ENCODE measurements around the gene CSF2.

The CSF2 gene

GRCh38 chr5:132065351-132065937, 8.1 kb upstream of the CSF2 start:
- peak in 11 of 42 donors; percentile 9 to 49 (median 23) for DNase-seq
- intact Hi-C loops (cut with DNase I) = no loop called here

GRCh38 chr5:132065951-132066701, 7.5 kb upstream of the CSF2 start:
- intact Hi-C loops (cut with DNase I) = no loop called here
- DNase-seq = no peak

DNA sequence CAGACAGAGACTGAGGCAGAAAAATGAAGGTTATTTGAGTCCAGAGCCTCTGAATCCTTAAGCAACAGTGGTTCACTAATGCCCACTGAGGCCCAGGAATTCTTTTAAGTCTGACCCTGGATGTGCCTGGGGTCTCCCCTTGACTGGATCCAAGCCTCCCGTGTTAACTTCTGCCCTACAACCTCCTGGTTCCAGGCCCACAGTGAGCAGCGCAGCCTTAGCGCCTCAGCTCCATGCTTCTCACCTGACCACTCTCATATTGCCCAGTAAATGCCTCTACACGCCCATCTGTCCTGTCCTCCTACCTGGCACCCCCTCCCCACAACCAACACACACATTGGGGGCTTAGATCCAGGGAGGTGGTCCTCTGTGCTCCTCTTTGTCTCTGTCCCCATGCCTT, 6.7 kb upstream of the CSF2 start:
- DNase-seq = no peak
- intact Hi-C loops (cut with DNase I) = no loop called here

- no peak for DNase-seq
- intact Hi-C loops (cut with DNase I) = no loop called here
These were observed 6.1 kb upstream of the CSF2 start for GRCh38 chr5:132067451-132067850.

DNA sequence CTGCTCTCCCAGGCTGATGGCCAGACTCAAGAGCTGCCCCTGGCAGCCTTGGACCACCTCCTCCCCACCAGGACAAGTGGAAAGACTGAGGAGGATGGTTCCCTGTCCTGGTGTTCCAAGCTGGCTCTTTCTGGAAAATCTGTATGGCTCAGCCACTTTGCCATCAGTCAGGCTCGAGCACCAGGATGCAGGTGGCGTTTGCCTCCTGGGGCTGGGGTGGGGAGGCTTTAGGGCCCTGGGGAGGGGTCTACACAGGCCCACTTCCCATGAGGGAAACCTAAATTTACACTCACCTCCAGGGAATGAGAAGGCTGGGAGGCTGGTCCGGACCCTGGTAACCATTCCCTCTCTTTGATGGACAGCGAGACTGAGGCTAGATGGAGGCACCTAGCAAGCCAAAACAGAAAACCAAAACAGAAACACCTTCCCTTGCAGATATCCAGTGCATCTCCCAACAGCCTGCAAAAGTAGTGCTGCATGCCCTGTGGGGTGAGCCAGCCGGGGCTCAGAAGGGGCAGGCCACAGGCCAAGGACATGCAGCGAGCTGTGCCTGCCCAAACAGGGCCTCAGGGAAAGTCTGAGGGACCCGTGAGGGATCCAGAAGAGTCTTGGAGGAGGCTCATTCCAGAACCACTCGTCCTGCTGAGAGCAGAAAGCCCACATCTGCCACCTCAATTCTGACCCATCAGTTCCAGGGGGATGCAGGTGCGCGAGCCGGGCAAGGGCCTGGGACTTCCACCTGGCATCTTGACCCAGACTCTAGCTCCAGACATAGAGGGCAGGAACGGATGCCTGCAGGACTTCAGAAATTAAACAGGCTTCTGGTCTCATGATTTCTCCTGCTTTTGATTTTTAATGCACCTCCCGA, 5.4 kb upstream of the CSF2 start:
- DNase-seq = no peak
- intact Hi-C loops (cut with DNase I) = no loop called here

DNA sequence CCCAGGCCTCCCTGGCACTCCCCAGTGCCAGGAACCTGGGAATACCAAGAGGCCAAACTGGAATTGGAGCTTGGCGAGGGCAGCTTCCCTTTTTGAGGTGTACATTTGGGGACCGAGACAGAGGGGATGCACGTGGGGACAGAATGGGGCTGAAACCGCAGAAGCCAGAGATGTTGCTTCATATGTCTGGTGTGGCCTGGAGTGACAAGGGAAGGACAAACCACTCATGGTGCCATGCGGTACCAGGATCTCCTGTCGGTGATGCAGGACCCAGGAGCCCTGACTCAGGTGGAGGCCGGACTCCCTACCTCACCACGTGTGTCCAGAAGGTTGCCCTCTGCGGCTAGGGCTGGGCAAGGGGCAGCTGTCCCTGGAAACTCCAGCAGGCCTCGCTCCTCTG, 4.0 kb upstream of the CSF2 start:
- DNase-seq = peak in 6 of 42 donors; percentile 5 to 45 (median 24)
- intact Hi-C loops (cut with DNase I) = no loop called here

DNA sequence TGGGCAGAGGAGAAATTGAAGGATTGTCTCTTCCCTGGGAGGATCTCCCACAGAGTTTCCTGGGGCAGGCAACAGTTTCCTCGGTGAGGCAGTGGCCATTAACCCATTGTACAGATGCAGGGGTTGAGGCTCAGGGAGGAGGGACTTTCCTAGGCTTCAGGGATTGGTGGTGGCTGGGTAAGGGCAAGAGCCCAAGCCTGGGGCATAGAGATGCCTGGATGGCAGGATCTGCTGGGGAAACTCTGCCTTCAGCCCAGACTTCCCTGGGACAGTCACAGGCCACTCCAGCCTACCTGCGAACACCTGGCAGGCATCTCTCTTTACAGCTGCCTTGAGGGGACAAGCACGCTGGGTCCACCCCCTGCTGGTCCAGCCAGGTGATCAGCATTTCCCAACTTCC, 3.6 kb upstream of the CSF2 start:
- DNase-seq = no peak
- intact Hi-C loops (cut with DNase I) = no loop called here

GRCh38 chr5:132070460-132071337, 2.9 kb upstream of the CSF2 start:
- intact Hi-C loops (cut with DNase I) = no loop called here
- peak in 1 of 42 donors; percentile 34 for DNase-seq

DNA sequence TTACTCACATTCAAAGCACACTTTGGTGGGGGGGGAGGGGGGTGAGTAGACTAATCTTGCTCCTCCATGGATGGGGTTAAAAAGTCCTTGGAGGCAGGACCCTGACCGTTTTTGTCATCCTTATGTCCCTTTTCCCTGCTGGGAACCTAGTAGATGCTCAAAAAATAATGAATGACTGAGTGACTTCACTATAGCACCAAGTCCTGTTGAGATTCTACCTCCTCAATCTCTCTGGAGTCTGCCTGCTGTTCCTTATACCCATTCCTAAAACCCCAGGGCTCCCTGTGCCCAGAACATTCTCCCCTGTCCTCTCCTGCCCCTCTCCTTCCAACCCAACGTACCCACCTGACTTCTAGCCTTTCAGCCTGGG, 2.3 kb upstream of the CSF2 start:
- intact Hi-C loops (cut with DNase I) = no loop called here
- DNase-seq = no peak

GRCh38 chr5:132072070-132072469, 1.5 kb upstream of the CSF2 start:
- DNase-seq = no peak
- intact Hi-C loops (cut with DNase I) = no loop called here

- intact Hi-C loops (cut with DNase I) = no loop called here
- no peak for DNase-seq
These were observed 1.1 kb upstream of the CSF2 start for GRCh38 chr5:132072528-132072927.

DNA sequence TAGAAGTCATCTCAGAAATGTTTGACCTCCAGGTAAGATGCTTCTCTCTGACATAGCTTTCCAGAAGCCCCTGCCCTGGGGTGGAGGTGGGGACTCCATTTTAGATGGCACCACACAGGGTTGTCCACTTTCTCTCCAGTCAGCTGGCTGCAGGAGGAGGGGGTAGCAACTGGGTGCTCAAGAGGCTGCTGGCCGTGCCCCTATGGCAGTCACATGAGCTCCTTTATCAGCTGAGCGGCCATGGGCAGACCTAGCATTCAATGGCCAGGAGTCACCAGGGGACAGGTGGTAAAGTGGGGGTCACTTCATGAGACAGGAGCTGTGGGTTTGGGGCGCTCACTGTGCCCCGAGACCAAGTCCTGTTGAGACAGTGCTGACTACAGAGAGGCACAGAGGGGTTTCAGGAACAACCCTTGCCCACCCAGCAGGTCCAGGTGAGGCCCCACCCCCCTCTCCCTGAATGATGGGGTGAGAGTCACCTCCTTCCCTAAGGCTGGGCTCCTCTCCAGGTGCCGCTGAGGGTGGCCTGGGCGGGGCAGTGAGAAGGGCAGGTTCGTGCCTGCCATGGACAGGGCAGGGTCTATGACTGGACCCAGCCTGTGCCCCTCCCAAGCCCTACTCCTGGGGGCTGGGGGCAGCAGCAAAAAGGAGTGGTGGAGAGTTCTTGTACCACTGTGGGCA, 642 bp downstream of the CSF2 start:
- intact Hi-C loops (cut with DNase I) = no loop called here
- DNase-seq = no peak

GRCh38 chr5:132074772-132075718, 1.5 kb downstream of the CSF2 start:
- DNase-seq = no peak
- intact Hi-C loops (cut with DNase I) = no loop called here

GRCh38 chr5:132075719-132076077, 2.1 kb downstream of the CSF2 start:
- no peak for DNase-seq
- intact Hi-C loops (cut with DNase I) = no loop called here

DNA sequence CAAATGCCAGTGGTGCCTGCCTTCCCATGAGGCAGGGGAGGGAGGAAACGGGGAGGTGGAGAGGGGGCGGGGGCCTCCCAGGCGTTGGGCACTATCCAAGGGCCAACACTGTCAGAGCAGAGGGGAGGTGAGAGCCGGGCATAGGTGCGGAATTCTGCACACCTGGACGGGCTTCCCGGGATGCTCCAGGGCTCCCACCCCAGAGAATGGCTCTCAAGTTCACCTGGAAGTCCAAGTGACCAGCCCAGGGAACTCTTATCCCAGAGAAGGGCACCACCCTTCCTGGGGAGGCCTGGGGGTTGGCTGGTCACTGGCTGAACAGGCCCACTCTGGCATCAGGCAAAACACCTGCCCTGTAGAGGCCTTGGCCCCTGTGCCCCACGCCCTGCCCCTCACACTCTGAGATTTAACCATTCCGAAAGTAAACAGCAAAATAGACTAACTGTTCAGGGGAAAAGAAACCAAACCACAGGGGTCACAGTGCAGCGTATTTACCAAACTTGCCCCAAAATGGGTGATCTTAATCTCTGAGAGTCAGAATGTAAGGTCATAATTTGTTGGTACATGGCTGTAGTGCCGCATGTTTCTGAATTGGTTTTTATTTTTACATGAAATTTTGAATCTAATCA, 2.7 kb downstream of the CSF2 start:
- intact Hi-C loops (cut with DNase I) = no loop called here
- no peak for DNase-seq

DNA sequence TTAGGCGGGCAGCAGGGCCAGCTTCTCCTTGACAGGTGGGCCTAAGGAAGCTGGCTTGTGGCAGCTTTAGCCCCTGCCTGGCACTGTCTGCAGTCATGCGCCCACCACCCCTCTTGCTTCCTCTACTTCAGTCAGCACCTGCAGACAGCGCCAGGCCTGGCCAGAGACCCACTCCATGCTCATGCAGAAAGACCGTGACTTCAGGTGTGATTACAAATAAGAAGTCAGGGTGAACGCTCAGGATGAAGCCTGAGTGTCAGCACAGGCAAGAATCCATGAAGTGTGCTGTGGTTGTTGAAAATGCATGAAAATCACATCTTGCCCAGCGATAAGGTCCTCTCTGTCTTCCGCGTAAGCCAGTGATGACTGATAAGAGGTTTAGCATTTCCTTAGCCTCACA, 3.4 kb downstream of the CSF2 start:
- no peak for DNase-seq
- intact Hi-C loops (cut with DNase I) = no loop called here

GRCh38 chr5:132079081-132079480, 5.5 kb downstream of the CSF2 start:
- no peak for DNase-seq

More at GRCh38 chr5:132079081-132079480, 5.5 kb downstream of the CSF2 start:
- intact Hi-C loops (cut with DNase I) = no loop called here
